ENCODE measurements around the gene CSMD2.
"Not testable (repeated sequence)": the region's sequence is repeated elsewhere in the genome, so short reads cannot be mapped to it uniquely, and the experiment has no call there.

Gene CSMD2

DNA sequence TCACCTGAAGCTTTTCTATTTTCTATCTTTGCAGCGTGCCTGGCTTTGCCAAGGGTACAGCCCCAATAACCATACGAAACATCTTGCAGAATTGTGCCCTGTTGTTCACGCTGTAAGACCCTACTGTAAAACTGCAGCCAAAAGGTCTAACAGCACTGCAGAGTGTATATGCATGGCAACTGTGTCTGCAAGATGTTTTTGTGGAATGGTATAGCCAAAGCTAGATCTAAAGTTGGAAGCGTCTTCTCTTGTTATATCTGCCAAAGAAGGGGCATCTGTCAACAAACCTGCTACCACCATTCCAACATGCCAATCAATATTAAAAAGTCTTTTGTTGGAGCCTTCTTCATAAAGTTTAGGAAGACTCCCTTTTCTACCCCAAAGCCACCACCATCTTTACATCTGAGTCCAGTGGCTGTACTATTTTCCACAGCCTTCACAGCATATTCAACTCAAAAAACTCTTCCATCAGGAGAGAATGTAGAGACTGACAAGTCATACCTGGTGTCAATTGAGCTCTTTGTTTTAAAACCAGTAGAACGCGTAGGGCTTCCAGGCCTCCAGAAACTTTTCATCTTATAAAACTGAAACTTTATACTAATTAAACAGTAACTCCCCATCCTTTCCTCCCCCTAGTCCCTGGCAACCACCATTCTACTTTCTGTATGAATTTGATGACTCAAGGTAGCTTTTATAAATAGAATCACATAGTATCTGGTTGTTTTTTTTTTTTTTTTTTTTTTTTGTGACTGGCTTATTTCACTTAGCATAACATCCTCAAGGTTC lies 652.6 kb downstream of the CSMD2 start:
- DNase-seq, result no peak

DNA sequence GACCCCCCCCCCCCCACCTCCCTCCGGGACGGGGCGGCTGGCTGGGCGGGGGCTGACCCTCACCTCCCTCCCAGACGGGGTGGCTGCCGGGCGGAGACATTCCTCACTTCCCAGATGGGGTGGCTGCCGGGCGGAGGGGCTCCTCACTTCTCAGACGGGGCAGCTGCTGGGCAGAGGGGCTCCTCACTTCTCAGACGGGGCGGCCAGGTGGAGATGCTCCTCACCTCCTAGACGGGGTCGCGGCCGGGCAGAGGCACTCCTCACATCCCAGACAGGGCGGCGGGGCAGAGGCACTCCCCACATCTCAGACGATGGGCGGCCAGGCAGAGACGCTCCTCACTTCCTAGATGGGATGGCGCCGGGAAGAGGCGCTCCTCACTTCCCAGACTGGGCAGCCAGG lies 655.8 kb downstream of the CSMD2 start:
- not testable (repeated sequence) for DNase-seq

- DNase-seq, result no peak
Measured at GRCh38 chr1:33508151-33508550, 656.9 kb downstream of the CSMD2 start.

GRCh38 chr1:33507661-33508060 lies 657.4 kb downstream of the CSMD2 start:
- DNase-seq, result no peak

DNA sequence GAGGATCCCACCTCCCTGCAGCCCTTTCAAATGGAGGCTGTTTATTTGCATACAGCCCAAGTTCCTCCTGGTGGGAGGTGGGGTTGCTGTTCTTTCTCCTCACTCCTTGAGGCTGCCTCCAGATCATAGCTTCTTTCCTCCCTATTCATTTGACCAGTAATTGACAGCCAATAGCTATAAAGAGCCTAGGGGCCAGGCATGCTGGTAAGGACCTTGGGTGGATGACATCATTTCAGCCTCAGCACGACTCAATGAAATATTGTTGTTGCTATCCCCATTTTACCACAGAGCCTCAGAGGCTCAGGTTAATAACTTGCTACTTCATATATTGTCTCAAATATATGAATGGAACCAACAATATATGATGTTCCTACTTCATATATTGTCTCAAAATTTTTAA lies 661.5 kb downstream of the CSMD2 start:
- no peak for DNase-seq

DNA sequence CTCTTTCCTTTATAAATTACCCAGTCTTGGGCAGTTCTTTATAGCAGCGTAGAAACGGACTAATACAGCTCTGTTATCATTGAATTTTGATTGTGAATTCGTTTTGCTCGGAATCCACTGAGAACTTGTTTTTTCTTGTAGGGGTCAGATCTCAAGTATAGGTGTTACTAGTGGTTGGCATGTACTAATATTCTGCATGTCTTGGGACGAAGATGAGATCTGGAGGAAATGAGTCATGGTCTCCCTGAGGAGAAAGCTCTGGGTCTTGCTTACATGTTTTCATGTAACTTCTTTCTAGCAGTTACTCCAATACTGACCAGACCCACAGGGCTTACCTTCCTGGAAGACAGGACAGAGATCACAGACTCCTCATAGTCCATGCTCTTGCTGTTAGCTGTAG lies 662.3 kb downstream of the CSMD2 start:
- no peak for DNase-seq

DNA sequence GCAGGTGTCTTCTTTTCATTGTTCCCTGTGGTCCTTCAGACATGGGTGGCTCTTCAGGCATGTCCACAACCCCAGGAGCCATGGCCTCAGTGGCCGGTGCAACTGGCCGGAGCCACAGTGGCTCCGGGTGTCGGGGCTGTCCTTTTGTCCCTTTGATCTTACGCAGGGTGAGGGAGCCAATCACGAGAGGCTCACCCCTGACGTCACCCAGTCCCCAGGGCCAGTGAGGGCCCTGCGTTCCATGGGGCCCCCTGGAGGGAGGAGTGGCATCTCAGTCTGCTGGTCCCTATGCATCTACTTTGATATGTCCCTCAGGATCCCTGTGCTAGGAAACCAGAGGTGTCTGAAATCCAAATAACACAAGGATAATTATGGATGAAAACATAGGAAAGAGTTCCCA lies 663.3 kb downstream of the CSMD2 start:
- no peak for DNase-seq

DNA sequence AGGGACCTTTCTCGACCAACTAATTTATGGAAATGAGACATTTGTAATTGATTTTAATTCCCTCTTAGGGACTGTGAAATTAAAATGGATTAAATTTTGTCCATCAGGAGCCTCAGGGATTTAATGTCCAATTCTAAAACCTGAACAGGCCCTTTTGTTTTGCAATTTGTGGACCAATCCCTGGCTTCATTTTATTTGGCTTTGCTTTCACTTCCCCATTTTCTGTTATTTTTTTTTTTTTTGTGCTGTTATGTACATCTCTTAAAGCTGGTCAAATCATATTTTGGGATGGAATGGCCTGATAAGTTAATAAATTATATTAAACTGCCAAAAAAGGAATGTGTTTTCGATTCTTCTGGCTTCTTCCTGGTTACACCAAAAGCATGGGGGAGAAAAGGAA lies 663.7 kb downstream of the CSMD2 start:
- no peak for DNase-seq

- DNase-seq, result no peak
Measured at GRCh38 chr1:33500547-33500946, 664.5 kb downstream of the CSMD2 start.

DNA sequence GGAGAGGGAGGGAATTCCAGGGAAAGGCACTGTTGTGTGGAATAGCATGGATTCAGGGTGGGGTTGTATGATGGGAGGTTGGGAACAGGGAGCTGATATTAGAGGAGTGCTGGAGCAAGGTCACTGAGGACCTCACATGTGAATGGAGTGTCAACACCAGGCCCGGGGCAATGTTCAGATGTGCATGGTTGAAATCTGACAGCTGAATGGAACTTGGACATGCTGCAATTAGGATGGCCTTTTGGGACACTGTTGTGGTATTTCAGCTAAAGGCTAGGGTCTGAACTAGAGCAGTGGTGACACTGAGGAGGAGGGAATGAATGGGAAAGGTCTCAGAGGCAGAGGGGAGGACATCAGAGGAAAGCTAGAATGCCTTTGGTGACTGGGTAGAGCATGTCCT lies 667.6 kb downstream of the CSMD2 start:
- DNase-seq, result no peak

DNA sequence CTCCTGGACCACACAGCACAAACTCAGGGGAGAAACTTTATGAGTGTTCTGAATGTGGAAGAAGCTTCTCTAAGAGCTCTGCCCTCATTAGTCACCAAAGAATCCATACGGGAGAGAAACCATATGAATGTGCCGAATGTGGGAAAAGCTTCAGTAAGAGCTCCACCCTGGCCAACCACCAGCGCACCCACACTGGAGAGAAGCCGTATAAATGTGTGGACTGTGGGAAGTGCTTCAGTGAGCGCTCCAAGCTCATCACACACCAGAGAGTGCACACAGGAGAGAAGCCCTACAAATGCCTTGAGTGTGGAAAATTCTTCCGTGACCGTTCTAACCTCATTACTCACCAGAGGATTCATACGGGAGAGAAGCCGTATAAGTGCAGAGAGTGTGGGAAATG lies 670.1 kb downstream of the CSMD2 start:
- no peak for DNase-seq

DNA sequence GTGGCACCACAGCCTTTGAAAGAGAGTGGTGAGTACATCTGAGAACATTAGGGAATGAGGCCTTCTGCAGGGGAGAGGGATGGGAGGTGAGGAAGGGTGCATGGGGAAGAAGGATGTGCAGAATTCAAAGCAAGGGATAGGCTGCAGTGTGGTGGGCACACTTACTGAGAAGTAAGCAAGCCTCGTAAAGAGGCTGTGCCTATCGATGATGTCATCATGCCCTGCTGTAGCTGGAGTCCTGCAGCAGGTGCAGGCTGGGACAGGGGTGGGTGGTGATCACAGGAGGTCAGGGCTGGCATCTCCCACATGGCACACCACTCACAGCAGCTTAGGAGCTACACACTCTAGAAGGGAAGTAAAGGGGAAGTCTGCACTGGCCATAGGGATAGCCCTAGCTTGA lies 676.4 kb downstream of the CSMD2 start:
- DNase-seq, result no peak

DNA sequence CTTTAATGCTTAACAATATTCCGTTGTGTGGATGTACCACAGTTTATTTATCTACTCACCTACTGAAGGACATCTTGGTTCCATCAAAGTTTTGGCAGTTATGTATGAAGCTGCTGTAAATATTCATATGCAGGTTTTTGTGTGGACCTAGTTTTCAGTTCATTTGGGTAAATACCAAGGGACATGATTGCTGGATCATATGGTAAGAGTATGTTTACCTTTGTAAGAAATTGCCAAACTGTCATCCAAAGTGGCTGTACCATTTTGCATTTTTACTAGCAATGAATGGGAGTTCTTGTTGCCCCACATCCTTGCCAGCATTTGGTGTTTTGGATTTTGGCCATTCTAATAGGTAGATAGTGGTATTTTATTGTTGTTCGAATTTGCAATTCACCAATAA lies 682.6 kb downstream of the CSMD2 start:
- DNase-seq, result no peak

DNA sequence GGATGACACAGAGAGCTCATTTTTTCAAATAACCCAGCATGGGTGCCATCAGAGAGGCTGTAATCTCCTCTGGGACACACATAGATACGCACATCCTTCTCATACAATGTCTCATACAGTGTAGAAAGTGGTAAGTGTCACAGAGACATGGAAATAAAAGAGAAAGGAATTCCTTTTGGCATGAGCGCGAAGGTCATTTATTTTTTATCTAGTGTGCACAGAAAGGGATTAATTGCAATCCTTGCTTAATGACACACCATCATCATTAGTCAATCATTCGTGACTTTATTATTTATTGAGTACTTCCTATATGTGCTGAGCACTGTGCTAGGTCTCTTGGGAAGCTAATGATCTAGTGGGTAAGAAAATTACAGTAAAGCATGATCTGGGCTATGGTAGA lies 687.6 kb downstream of the CSMD2 start:
- no peak for DNase-seq

DNA sequence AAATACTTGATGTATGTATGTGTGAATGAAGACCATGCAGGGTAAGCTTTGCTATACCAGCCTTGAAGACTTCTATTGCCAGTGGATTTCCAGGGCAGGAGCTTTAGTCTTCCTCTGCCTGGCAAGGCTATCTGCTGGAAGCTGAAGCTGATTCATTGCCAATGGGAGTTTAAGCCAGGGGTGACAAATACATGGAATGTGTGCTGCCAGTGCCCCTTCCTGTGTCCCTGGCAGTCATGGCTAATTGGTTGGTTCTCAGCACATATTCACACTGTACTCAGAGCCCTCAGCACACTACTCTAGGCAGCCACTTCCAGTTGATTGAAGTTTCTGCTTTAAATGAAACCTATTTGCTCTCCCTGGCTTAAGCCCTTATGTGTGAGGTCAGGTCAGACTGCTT lies 691.1 kb downstream of the CSMD2 start:
- DNase-seq, result no peak

DNA sequence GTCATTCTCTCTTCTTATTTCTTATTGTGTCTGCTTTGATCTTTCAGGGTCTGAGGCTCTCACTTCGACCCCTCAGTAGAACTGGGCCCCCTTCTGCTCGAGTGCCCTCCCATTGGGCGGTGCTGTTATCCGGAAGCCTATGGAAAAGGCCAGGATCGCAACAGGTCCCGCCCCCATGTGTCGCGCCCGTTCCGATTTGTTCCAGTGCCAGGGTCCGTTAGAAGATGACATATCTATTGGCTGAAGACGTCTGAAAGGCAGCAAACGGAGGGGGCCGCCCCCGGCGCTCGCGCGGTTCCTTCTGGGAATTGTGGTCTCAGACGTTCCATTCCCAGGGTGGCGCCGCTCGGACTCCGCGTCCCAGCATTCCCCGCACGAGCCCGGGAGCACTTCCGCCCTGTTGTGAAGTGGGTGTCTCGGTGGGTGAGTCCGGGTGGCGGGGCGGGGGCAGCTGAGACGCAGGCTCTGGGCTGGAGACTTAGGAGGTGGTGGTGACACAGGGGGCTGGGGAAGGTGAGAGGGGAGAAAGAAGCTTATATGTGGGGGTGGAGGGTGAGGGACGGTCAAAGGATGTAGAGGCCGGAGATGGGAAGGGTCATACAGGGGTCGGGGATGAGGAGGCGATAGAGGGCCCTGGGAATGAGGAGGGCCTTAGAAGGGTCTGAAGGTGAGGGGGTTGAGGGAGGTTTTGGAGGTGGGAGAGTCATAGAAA lies 692.6 kb downstream of the CSMD2 start, which contains the start of gene ZSCAN20:
TSS of gene ZSCAN20 (plus strand) at position 377 of the 712 bp plus-strand sequence. CDS start 6,644 bp downstream, outside the sequence.
- peak; percentile 93 for DNase-seq

DNA sequence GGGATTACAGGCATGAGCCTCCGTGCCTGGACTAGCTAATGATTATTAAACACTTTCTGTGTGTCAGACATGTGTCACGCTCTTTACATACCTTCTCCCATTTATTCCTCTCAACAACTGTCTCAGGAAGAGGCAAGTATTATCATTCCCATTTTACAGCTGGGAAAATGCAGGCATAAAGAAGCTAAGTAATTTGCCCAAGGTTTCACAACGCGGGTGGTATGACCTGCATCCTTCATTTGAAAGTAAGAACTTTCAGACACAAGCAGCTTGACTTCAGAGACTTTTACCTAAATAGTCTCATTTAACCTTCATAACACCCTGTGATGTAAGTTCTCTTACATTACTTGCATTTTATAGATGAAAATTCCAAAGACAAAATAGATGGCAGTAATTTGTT lies 693.6 kb downstream of the CSMD2 start:
- DNase-seq, result no peak

DNA sequence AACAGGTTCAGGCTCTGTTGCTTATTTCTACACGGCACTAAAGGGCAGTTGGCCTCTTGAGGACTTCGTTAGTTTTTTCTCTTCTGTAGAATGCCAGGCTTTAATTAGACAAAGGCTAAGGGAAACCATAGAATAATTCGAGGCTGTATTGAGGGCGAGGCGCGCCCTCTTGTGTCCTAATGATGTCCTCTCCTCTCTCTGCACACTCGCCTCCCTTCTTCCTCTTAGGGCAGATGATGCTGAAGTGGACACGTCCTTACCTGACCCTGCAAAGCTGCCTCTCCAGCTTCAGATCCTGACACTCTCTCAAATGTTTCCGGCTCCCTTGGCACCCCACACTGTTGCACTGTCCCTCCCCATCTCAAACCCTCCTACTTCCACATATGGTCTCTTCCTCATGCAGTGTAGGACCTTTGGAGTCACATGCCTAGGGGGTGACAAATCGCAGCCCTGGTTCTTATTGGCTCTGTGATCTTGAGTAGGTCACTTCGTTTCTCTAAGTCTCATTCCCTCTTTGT lies 694.5 kb downstream of the CSMD2 start:
- DNase-seq, result peak; percentile 77

- DNase-seq, result no peak
Measured at GRCh38 chr1:33469691-33470090, 695.3 kb downstream of the CSMD2 start.

GRCh38 chr1:33468967-33469366 lies 696.1 kb downstream of the CSMD2 start:
- no peak for DNase-seq

DNA sequence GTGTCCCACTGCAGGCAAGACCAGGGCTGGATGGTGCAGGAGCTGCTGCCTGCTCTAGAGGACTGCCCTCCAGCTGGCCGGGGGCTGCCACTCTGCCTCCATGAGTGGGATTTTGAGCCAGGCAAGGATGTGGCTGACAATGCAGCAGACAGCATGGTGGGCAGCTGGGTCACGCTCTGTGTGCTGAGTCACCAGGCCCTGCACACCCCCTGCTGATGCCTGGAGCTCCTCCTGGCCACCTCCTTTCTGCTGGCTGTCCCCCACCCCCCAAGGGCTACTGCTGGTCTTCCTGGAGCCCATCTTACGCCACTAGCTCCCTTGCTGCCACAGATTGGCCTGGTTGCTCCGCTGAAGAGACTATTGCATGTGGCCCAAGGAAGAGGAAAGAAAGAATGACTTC lies 696.5 kb downstream of the CSMD2 start:
- DNase-seq, result no peak

DNA sequence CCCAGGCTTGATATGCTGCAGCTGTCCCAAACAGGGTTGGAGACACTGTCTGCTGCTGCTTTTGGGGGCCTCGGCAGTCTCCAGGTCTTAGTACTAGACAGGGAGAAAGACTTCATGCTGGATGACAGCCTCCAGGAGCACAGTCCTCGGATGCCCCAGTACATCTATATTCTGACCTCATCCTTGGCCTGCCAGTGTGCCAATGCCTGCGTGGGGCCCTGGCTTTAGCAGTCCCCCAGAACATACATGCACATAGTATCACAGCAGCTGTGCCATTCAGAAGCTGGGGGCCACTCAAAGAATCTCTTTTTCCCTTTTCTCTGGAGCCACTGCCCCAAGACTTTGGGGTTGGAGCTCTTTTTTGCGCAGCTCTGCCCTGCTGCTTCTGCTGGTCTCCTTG lies 697.0 kb downstream of the CSMD2 start:
- DNase-seq, result no peak

- DNase-seq, result no peak
Measured at GRCh38 chr1:33466159-33466558, 698.9 kb downstream of the CSMD2 start.

DNA sequence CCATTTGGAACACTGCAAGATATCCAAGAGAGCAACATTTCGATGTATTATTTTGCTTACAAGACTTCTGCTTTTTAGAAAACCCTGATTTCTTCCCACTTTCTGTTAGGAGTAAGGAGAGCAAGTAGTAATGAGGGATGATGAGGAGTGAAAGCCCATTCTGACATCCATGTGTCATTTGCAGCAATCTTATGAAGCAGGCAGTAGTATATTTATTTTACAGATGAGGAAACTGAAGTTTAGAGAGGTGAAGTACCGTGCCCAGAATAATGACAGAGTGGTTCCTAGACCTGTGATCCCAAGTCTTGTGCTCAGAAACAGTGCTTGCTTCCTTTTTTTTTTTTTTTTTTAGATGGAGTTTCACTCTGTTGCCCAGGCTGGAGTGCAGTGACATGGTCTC lies 699.7 kb downstream of the CSMD2 start:
- no peak for DNase-seq

All from activated CD8-positive, alpha-beta memory T cell treated with anti-CD3 and anti-CD28 coated beads for 24 hours (primary cell).